UCSD-AML1 (cell line): ENCODE data around the gene FGF7.
"Not testable (repeated sequence)": the region's sequence is repeated elsewhere in the genome, so short reads cannot be mapped to it uniquely, and the experiment has no call there.

Source experiments
- DNase-seq: peaks from one replicate; lab custom pipeline; 2025; ENCODE audit not compliant: unreplicated experiment; lab: John Stamatoyannopoulos, UW

FGF7 gene

DNA sequence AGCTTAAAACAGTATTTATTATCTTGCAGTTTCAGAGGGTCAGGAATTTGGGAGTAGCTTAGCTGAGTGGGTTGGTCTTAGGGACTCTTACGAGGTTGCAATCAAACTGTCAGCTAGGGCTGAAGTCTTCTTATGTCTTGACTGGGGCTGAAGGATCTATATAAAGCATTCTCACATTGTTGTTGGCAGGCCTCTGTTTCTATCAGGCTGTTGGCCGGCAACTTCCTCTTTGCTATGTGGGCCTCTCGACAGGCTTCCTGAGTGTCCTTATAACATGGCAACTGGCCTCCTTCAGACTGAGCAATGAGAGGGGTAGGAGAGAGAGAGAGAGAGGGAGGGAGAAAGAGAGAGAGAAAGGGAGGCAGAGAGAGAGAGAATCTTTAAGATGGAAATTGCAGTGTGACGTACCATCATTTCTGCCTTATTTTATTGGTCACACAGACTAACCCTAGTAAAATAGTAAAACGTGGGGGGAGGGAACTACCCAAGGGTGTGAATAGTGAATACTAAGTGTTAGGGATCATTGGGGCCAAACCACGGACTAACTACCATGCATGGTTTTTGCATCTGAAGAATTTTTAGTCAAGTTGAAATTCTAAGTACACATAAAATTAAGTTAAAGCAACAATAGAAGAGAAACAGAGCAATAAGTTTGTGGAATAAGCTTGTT is 16.1 kb downstream of the FGF7 start:
- peak; percentile 72 for DNase-seq

GRCh38 chr15:49439678-49440395 is 16.8 kb downstream of the FGF7 start:
- no peak for DNase-seq

DNA sequence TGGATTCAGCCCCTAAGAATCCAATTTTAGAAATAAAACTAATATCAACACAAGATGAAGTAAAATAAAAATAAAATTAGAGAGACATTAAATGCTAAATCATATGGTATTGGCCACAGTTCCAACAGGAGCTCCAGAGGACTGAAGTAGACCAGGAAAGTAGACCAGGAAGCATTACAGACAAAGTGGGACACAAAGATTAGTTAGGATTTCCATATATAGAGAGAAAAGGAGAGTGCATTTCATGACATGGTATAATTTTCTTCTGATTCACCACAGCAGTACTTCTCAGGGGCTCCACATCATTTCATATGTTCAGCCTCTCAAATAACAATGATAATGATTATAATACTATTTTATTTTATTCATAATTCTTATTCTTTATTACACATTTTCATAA is 18.3 kb downstream of the FGF7 start:
- DNase-seq, result no peak

DNA sequence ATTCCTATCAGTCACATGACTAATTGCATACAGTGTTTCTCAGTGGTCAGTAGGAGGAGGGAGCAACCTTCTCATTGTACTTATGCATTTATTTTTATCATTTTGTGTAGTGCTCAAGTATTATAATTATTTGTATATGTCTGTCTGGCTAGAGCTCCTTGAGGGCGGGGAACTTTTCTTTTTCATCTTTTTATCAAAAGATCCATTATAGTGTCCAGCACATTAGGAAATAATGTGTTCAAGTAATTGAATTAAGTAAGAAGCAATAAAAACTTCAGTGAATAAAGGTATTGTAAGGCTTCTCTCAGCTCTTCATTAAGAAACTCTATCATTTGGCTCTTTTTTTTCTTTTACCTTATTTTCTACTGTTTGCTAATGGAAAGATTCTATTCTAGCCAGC is 18.8 kb downstream of the FGF7 start:
- no peak for DNase-seq

- no peak for DNase-seq
Measured at GRCh38 chr15:49452595-49452994, 29.6 kb downstream of the FGF7 start.

GRCh38 chr15:49456166-49456565 is 33.1 kb downstream of the FGF7 start:
- DNase-seq, result no peak

DNA sequence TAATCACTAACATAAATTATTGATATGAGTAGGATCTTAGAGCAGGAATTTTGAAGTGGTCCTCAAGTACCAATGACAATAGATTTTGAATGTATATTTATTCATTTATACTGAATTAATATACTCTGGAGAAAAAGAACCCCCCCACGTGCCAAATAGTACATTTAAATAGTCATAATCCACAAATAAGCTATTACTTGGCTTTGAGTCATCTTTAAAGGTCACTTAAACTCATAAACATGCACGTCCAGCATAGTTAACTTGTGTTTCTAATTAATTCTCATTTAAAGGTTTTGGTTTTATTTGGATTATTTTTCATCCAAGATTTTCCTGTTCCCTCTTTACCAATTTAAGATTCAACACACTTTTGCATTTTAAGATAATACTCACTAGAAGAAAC is 35.1 kb downstream of the FGF7 start:
- no peak for DNase-seq

GRCh38 chr15:49460411-49460941 is 37.4 kb downstream of the FGF7 start:
- DNase-seq, result no peak

DNA sequence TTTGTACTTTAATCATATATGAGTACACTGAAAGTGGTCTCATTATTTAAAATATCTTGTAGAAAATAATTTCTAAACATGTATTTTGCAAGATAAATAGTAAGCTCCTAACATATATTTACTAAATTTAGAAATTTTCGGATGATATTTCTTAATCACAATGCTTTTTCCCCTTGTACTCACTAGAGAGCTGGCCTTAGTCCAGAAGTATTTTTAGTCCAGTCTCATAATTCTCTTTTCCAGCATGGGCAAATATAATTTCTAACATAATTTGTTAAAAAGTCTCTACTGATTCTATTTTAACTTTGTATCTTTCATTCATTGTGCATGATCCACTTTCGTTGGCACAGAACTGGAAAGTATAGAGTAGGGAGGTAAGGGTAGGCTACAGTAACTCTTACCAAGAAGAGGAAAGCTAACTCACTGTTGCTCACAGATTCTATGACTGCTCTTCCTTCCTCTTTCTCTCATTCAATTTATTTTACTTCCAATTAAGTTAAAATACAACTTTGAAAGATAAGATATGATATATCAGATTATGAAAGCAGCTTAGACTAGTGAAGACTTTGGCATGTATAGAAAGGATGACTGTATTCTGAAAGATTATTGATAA is 39.3 kb downstream of the FGF7 start:
- no peak for DNase-seq

GRCh38 chr15:49464522-49464921 is 41.5 kb downstream of the FGF7 start:
- DNase-seq, result no peak

DNA sequence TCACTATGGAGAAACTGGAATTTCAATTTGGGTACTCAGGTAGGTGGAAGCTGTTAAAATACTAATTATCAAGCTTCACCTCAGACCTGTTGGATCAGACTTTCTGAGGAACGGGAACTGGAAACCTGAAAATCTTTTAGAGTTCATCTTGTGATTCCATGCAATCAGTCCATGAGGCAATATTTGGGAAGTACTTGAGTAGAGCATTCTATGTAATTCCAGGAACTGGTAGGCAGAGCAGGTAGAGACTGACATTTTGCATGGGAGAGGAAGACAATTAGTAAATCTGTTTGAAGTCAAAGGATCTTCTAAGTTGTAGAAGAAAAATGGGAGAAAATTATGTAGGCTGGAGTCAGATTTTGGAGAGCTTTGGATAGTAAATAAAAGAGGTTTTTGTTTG is 43.1 kb downstream of the FGF7 start:
- DNase-seq, result no peak

DNA sequence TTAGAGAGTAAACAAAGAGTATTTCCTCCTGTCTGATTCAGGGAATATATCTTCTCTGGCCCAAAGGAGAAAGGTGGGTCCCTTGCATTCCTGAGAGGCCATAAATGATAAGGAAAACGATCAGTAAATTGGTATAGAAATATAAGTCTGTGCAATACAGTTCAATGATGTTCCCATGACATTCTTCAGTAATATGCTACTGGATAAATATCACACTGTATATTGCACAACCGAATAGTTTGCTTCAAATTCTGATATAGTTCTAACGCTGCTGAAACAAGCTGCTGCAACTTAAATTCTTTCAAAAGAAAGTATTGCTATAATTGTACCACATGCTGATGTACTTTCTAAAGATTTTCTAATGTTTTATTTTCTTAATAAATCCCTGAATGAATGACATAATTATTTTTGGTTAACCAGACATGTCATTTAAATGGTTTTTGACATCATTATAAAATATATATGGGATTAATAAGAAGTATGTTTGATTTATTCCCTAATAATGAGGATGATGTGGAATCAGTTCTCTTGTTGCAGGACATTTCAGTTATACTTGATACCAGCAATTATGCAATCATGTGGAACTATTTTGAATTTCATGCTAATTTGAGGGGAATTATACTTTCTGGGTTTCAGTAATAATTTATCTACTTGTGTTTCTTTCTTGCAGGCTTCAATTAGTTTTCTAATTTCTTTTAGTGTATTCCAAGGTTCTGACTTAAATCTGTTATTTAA is 44.9 kb downstream of the FGF7 start:
- DNase-seq, result no peak

DNA sequence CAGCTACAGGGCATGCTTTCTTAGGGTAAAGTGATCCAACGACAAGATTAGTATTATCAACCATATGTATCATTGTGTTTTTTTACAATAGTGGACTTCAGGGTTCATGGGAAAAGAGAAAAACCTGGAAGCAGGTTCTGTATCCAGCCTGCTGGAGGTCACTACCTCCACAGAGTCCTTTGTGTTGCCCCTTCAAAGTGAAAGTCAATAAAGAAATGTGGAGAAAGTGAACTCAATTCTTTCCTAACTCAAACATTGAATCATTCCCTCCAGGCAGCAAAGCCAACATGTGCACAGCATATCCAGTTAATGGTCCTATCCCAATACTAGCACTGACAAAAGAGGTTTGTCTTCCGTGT is 45.4 kb downstream of the FGF7 start:
- no peak for DNase-seq

- DNase-seq, result not testable (repeated sequence)
Measured at GRCh38 chr15:49471248-49471647, 48.2 kb downstream of the FGF7 start.

GRCh38 chr15:49471733-49472132 is 48.7 kb downstream of the FGF7 start:
- no peak for DNase-seq

DNA sequence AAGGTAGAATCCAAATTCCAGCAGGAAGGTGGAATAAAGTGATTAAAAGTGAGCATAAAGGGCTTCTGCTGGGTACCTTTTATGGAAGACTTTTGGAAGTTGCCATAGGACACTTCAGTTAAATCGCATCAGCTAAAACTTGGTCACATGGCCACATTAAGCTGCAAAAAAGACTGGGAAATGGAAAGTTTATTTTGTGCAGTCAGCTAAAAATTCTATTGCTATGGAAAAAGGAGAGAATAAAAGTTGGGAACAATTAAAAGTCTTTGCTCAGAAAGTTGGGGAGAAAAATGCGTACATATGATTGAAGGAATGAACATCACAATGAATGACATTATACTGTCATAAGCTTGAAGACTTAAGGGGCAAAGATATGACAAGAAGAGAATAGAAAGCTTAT is 49.3 kb downstream of the FGF7 start:
- DNase-seq, result no peak

GRCh38 chr15:49473031-49473430 is 50.0 kb downstream of the FGF7 start:
- DNase-seq, result no peak

DNA sequence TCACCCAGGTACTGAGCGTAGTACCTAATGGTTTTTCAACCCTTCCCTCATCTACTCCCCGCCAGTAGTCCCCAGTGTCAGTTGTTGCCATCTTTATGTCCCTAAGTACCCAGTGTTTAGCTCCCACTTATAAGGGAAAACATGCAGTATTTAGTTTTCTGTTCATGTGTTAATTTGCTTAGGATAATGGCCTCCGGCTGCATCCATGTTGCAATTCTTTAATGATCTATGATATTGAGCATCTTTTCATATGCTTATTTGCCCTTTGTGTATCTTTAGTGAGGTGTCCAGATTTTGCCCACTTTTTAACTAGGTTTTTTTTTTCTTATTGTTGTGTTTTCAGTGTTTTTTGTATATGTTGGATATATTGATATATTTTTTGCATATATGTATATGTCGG is 55.0 kb downstream of the FGF7 start:
- not testable (repeated sequence) for DNase-seq

GRCh38 chr15:49478982-49479381 is 55.9 kb downstream of the FGF7 start:
- not testable (repeated sequence) for DNase-seq

GRCh38 chr15:49485401-49485800 is 62.4 kb downstream of the FGF7 start:
- DNase-seq, result not testable (repeated sequence)

DNA sequence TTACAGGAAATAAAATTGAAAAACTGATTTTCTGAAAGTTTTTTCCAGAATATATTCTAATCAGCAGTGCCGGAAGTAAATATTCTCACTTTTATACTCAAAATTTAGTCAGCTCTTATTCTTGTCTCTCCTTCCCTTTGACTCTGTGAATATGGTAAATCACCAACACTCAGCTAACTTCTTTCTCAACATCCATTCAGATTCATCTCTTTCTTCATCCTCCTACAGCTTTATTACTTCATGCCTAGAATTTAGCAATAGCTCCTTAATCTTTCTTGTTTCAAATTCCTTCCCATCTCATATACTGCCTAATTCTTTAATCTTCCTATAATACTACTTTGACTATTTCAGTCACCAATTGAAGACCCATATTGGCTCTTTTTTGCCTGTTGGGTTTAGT is 67.9 kb downstream of the FGF7 start:
- DNase-seq, result no peak

DNA sequence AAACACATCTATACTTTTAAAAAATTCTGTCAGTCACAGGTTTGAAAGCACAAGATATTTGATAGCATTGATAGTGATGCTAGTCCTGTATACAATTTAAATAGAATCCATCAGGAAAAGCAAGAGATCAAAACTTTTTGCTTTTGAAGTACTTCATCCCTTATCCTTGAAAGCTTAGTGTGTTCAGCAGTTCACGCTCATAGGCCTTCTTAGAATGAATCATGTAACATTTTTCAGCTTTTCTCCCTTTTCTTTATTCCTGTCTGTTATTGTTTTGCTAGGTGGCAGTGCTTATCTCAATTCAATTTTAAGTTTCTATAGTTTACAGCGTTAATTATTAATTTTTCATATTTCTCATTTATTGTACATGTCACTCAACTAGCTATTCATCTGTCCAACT is 69.1 kb downstream of the FGF7 start:
- DNase-seq, result no peak
